ENCODE measurements around the gene ATP6AP1.

DNA sequence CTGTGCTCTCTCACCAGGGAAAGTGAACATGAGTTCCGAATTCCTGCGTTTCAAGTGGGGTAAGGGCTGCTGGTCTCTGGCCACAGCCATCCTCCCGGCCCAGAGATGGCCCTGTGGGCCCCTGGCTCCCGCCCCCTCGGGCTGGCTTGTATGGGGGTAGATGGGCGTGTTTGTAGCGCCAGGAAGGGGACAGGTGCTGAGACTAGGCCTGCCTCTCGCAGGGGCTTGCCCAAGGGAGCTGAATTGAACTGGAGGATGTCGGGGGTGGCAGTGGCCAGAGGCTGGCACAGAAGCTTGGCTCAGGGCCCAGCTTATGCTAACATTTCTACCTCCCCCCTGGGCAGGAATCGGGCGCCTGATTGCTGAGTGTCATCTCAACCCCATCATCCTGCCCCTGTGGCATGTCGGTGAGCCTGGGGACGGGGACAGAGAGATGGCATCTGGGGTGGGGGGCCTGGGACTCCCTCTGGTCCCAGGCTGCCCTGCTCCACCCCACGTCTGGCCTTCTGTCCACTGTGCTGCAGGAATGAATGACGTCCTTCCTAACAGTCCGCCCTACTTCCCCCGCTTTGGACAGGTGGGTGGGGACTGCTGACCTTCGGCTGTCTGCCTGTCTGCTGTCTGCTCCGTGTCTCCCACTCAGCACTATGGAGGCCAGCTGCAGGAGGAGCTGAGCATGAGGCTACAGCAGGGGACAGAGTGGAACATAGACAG lies 8.6 kb upstream of the ATP6AP1 start:
- TF ChIP-seq, protein P1, sequence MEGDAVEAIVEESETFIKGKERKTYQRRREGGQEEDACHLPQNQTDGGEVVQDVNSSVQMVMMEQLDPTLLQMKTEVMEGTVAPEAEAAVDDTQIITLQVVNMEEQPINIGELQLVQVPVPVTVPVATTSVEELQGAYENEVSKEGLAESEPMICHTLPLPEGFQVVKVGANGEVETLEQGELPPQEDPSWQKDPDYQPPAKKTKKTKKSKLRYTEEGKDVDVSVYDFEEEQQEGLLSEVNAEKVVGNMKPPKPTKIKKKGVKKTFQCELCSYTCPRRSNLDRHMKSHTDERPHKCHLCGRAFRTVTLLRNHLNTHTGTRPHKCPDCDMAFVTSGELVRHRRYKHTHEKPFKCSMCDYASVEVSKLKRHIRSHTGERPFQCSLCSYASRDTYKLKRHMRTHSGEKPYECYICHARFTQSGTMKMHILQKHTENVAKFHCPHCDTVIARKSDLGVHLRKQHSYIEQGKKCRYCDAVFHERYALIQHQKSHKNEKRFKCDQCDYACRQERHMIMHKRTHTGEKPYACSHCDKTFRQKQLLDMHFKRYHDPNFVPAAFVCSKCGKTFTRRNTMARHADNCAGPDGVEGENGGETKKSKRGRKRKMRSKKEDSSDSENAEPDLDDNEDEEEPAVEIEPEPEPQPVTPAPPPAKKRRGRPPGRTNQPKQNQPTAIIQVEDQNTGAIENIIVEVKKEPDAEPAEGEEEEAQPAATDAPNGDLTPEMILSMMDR (IDR thresholded peaks at IDR 0.05): no peak
- no peak for TF ChIP-seq EZH2 (IDR thresholded peaks at IDR 0.05)
